Endothelial cell of umbilical vein (primary cell): Measurements from ENCODE around the gene CREG2. TPM values are rescaled to one million over a fixed set of nuclear protein-coding genes. Genes with fewer than 3 reads are reported as not detected.

Experiments
- BruUV-seq: library from RNA; stranded (reverse); fragments of 400-500 nt; replicated peaks from 2 replicates; lab custom pipeline; 2021; lab: Mats Ljungman, UMichigan
- CTCF ChIA-PET: fragments of 300-600, 350-600 bp; sonication (Branson Sonifier 250); formaldehyde crosslinking; loops from one replicate; lab custom pipeline; 2021; ENCODE audit warnings: antibody characterized with exemption, inconsistent platforms; lab: Charles Lee
- POLR2A ChIA-PET: fragments of 300-600, 350-600 bp; sonication (Branson Sonifier 250); formaldehyde crosslinking; loops from one replicate; lab custom pipeline; 2021; ENCODE audit warnings: antibody characterized with exemption, inconsistent platforms; lab: Charles Lee
- DNase-seq: peaks from one replicate; pipeline ENCODE4 v3.0.0-alpha.2; 2011; ENCODE audit warnings: low read depth, low spot score
- FAIRE-seq: peaks from 2 replicates; lab custom pipeline; 2011; peaks lifted over from hg19 to GRCh38; lab: Jason Lieb, UNC
- H2AFZ ChIP-seq: 2 replicates; pipeline ENCODE4 v1.6.0; 2012; ENCODE audit warnings: low read depth, low read length, control low read depth, inconsistent platforms
- H3K27ac ChIP-seq: 2 replicates; pipeline ENCODE4 v1.5.1; 2011; ENCODE audit warnings: low read depth, mild to moderate bottlenecking, control low read depth, low read length, moderate library complexity; ENCODE audit not compliant: insufficient read depth
- H3K27me3 ChIP-seq, 2 experiments: 2 replicates each; pipeline versions ENCODE4 v1.6.0 to v1.6.1; 2011; ENCODE audit warnings: low read length in 2 of 2, mixed read lengths in 1 of 2; ENCODE audit not compliant: control insufficient read depth in 2 of 2, insufficient read depth in 2 of 2
- H3K36me3 ChIP-seq, 2 experiments: 2 replicates in 1 of 2; 3 replicates in 1 of 2; pipeline ENCODE4 v1.5.1; 2011; ENCODE audit warnings: low read length in 2 of 2, mild to moderate bottlenecking in 1 of 2, moderate library complexity in 1 of 2; ENCODE audit not compliant: control insufficient read depth in 2 of 2, insufficient read depth in 2 of 2; ENCODE audit errors: extremely low read depth in 1 of 2
- H3K4me1 ChIP-seq: 3 replicates; pipeline ENCODE4 v1.5.1; 2011; ENCODE audit warnings: mild to moderate bottlenecking, low read length; ENCODE audit not compliant: control insufficient read depth, insufficient read depth; ENCODE audit errors: extremely low read depth
- H3K4me2 ChIP-seq: 2 replicates; pipeline ENCODE4 v1.6.1; 2011; ENCODE audit warnings: low read length, control low read depth, mixed read lengths; ENCODE audit not compliant: insufficient read depth
- H3K4me3 ChIP-seq, 3 experiments: fragments of 200-600 bp in 1 of 3; sonication (generic), shearing (Covaris generic) in 1 of 3; replicated peaks in 1 of 3; 2 replicates each; pipeline ENCODE4 v1.5.1; 2011 to 2016; ENCODE audit warnings: control low read depth in 3 of 3, low read length in 3 of 3, mild to moderate bottlenecking in 2 of 3, inconsistent platforms in 1 of 3, low read depth in 1 of 3, moderate library complexity in 1 of 3; ENCODE audit not compliant: insufficient read depth in 1 of 3
- H3K79me2 ChIP-seq: 2 replicates; pipeline ENCODE4 v1.6.0; 2012; ENCODE audit warnings: low read length, inconsistent platforms; ENCODE audit not compliant: control insufficient read depth, insufficient read depth
- H3K9ac ChIP-seq: replicated peaks from 2 replicates; pipeline ENCODE3; 2011; ENCODE audit warnings: low read length, control low read depth; ENCODE audit not compliant: insufficient read depth; ENCODE audit errors: extremely low read depth
- H3K9me1 ChIP-seq: replicated peaks from 3 replicates; pipeline ENCODE4 v1.6.0; 2011; ENCODE audit warnings: mild to moderate bottlenecking, low read length; ENCODE audit not compliant: control insufficient read depth, insufficient read depth; ENCODE audit errors: extremely low read depth
- H3K9me3 ChIP-seq: replicated peaks from 2 replicates; pipeline ENCODE4 v1.5.1; 2012; ENCODE audit warnings: low read length, inconsistent platforms; ENCODE audit not compliant: control insufficient read depth, insufficient read depth
- H4K20me1 ChIP-seq: replicated peaks from 2 replicates; pipeline ENCODE3; 2011; ENCODE audit warnings: mild to moderate bottlenecking, low read length; ENCODE audit not compliant: control insufficient read depth, insufficient read depth; ENCODE audit errors: extremely low read depth
- EZH2 ChIP-seq: IDR thresholded peaks from 2 replicates; pipeline ENCODE4 v1.6.1; 2012; ENCODE audit warnings: borderline replicate concordance, low read depth, mild to moderate bottlenecking, moderate library complexity, low read length, inconsistent platforms; ENCODE audit not compliant: severe bottlenecking
- FOS ChIP-seq: IDR thresholded peaks from 2 replicates; pipeline ENCODE4 v1.6.1; 2011; ENCODE audit warnings: mild to moderate bottlenecking, low read length, moderate library complexity, borderline replicate concordance; ENCODE audit not compliant: insufficient read depth
- GATA2 ChIP-seq: IDR thresholded peaks from 2 replicates; pipeline ENCODE4 v1.7.0; 2011; ENCODE audit warnings: low read depth, mild to moderate bottlenecking, moderate library complexity, mixed read lengths, low read length; ENCODE audit not compliant: insufficient read length, insufficient read depth
- JUN ChIP-seq: IDR thresholded peaks from 2 replicates; pipeline ENCODE4 v1.6.1; 2011; ENCODE audit warnings: borderline replicate concordance, low read depth; ENCODE audit not compliant: insufficient read length, insufficient read depth
- MAX ChIP-seq: IDR thresholded peaks from 2 replicates; pipeline ENCODE4 v1.6.1; 2011; ENCODE audit not compliant: insufficient read depth, insufficient read length
- MYC ChIP-seq: IDR thresholded peaks from one replicate; pipeline ENCODE4 v1.6.1; 2011; ENCODE audit warnings: mild to moderate bottlenecking, low read depth, low read length
- POLR2A ChIP-seq: IDR thresholded peaks from 2 replicates; pipeline ENCODE4 v1.6.1; 2012; ENCODE audit warnings: low read depth, mild to moderate bottlenecking, control low read depth, low read length
- POLR2AphosphoS5 ChIP-seq: IDR thresholded peaks from 2 replicates; pipeline ENCODE4 v1.6.1; 2012; ENCODE audit warnings: low read depth, mild to moderate bottlenecking, control low read depth, low read length, moderate library complexity; ENCODE audit not compliant: insufficient read depth
- dilution Hi-C: fragments of 300-500 bp; cut with MboI; formaldehyde crosslinking; loops from one replicate; pipeline ENCODE4 v1.15.0; 2019; ENCODE audit warnings: low sequenced_read_pairs; ENCODE audit not compliant: extremely low pct_ligation_motif_present
- intact Hi-C: fragments of 100-400 bp; cut with micrococcal nuclease; formaldehyde crosslinking; loops from one replicate; pipeline ENCODE4 v1.10.0; 2022
- polyA plus RNA-seq, 4 experiments: library from polyadenylated mRNA; depleted of rRNA in 3 of 4; stranded (reverse) in 3 of 4; unstranded in 1 of 4; fragments of >200 nt; gene quantifications; 2 replicates each; pipeline versions ENCODE4 v1.2.1 to v1.2.3, GENCODE V29; 2011 to 2012; ENCODE audit warnings: missing spikeins in 1 of 4
- total RNA-seq: library from RNA; stranded (reverse); gene quantifications from 2 replicates; pipeline ENCODE4 v1.2.3, GENCODE V29; 2021
- TF ChIP-seq, protein P1 (sequence below), 2 donors: IDR thresholded peaks; 1 replicate in 1 of 2; 2 replicates in 1 of 2; pipeline ENCODE4 v1.5.1; 2011; ENCODE audit warnings: low read length in 2 of 2, mild to moderate bottlenecking in 2 of 2, moderate library complexity in 2 of 2, control low read depth in 1 of 2, inconsistent platforms in 1 of 2, low read depth in 1 of 2; ENCODE audit not compliant: insufficient read depth in 1 of 2; ENCODE audit errors: extremely low read depth in 1 of 2

Gene CREG2
- total and polyA plus RNA-seq, 2 donors (not counting 3 experiments of a cell fraction or from before 2014, with no cell fraction given) = 0.48 to 2.0 TPM

DNA sequence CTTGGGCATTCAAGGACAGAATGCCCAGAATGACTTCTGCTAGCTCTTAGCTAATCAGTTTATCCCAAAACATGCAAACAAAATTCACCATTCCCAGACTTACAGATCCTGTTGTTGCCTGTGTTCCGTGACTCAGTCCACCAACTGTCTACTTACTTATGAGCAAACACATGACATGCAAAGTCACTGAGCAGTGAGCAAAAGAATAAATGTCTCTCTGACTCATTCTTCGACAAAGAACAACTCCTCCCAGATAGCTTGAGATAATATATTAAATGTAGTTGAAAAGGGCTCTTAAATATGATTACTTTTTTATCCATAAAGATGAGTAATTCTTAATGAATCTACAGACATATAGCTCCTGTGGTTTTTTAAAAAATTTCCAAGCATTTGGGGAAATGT is 9.0 kb upstream of the CREG2 start:
- Histone ChIP-seq H3K4me2 (no peak overlapping the region), H4K20me1 (no peaks in the 10 kb centered on the region), H3K79me2 (no peaks in the 10 kb centered on the region), H3K9me3 (no peaks in the 10 kb centered on the region), H3K27ac (peak overlapping the region; percentile 55), H2AFZ (peak overlapping the region; percentile 14), H3K4me3 (no peak overlapping the region), H3K36me3 (no peaks in the 10 kb centered on the region), H3K9me1 (no peaks in the 10 kb centered on the region), H3K9ac (no peak overlapping the region), H3K27me3 (no peaks in the 10 kb centered on the region), H3K4me1 (peaks cover 4% of the 10 kb centered on the region)
- ChIA-PET CTCF (interaction anchor here (1.1 to 3.2 kb wide), 3 partner anchors 10 to 54 kb away, joined by 3 to 24 read pairs (median 9); partner anchors contain the start of gene CREG2), POLR2A (no interaction called here)
- dilution Hi-C loops (no loop called here), intact Hi-C loops (loop anchor here (1.0 kb wide), 1 partner anchor 8 kb away; no protein-coding TSS in a partner anchor)
- DNase-seq (peak; percentile 89), FAIRE-seq (peak; percentile 98)
- BruUV-seq = no TSS peak
- TF ChIP-seq, protein P1, sequence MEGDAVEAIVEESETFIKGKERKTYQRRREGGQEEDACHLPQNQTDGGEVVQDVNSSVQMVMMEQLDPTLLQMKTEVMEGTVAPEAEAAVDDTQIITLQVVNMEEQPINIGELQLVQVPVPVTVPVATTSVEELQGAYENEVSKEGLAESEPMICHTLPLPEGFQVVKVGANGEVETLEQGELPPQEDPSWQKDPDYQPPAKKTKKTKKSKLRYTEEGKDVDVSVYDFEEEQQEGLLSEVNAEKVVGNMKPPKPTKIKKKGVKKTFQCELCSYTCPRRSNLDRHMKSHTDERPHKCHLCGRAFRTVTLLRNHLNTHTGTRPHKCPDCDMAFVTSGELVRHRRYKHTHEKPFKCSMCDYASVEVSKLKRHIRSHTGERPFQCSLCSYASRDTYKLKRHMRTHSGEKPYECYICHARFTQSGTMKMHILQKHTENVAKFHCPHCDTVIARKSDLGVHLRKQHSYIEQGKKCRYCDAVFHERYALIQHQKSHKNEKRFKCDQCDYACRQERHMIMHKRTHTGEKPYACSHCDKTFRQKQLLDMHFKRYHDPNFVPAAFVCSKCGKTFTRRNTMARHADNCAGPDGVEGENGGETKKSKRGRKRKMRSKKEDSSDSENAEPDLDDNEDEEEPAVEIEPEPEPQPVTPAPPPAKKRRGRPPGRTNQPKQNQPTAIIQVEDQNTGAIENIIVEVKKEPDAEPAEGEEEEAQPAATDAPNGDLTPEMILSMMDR (IDR thresholded peaks at IDR 0.05; ENCODE audit: extremely low read depth in 1 of 2, insufficient read depth in 1 of 2, low read depth in 1 of 2, low read length in 2 of 2) = no peak
- TF ChIP-seq MAX = no peak
- peak; percentile 59 for TF ChIP-seq JUN
- no peak for TF ChIP-seq GATA2
- TF ChIP-seq FOS = peak; percentile 93
- no peak for TF ChIP-seq MYC
- peak; percentile 25 for TF ChIP-seq POLR2AphosphoS5
- no peak for TF ChIP-seq POLR2A
- TF ChIP-seq EZH2 = no peak
